ENCODE results near the gene OXNAD1. TPM values are rescaled to one million over a fixed set of nuclear protein-coding genes. Genes with fewer than 3 reads are reported as not detected.

Gene OXNAD1
- total and polyA plus RNA-seq, 4 experiments from 2014 or later = 61.7 to 84.7 (median 73.2) TPM

DNA sequence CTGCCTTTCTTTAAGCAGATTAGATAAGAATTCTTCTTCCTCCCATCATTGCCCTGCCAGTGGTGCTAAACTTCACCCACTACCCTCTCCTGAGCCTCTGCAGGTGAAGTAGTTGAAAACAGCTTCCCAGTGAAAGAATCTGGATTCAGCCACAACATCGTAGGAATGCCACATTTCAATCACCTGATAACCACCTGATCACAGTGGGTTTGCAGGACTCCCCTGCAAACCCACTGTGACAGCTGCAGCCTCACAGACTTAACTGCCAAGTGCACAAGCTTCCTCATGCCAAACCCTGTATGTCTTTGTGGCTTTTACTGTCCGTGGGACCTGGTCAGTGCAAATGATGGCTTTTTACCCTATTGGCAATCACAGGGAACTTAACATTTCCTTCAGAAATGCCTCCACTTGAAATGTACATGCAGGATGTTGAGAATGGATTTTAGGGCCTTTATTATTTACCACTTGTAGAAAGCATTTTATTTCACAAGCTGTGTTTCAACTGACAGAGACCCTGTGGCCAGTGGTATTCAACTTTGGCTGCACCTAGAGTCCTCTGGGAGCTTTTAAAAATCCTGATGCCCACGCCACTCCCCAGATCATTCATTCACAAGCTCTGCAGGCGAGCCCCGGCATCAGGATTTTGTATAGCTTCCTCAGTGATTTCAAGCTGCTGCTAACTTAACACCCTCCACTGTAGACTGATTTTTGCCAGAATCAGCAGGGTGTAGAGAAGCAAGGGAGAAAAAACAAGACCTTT is 49.1 kb downstream of the OXNAD1 start:
- Histone ChIP-seq H3K36me3 (ENCODE audit: insufficient read depth, low read length) (peaks cover 42% of the 10 kb centered on the region), H3K9me3 (ENCODE audit: control insufficient read depth in 1 of 2, low read length in 2 of 2) (no peaks in the 10 kb centered on the region), H3K27me3 (ENCODE audit: insufficient read depth, low read length) (no peaks in the 10 kb centered on the region), H3K4me3 (ENCODE audit: low read length in 2 of 2) (peak overlapping the region in 1 of 2 donors; percentile 15), H3K27ac (ENCODE audit: low read depth, low read length) (peak overlapping the region; percentile 11), H3K4me1 (ENCODE audit: insufficient read depth, low read length) (peaks cover 99% of the 10 kb centered on the region)
- Mint-ChIP-seq H3K4me3 (peak overlapping the region in 6 of 8 donors; percentile 58 to 79 (median 66)), H3K27me3 (no peaks in the 10 kb centered on the region), H3K36me3 (peaks cover 44 to 78% of the 10 kb centered on the region in 2 donors), H3K4me1 (peaks cover 75 to 95% (median 88%) of the 10 kb centered on the region in 4 donors), H3K9me3 (peaks cover 0 to 1% (median 0%) of the 10 kb centered on the region in 8 donors), H3K27ac (peak overlapping the region; percentile 66 to 95 (median 85))
- CTCF ChIA-PET (ENCODE audit: partially characterized antibody) = interaction anchor here (1.2 to 16.2 kb wide), 9 partner anchors 10 to 198 kb away, joined by 3 to 488 read pairs (median 6); partner anchors contain the start of genes DPH3 and OXNAD1
- intact Hi-C loops (cut with micrococcal nuclease) = no loop called here
- POLR2A ChIA-PET (ENCODE audit: partially characterized antibody) = interaction anchor here (0.7 to 14.2 kb wide), 8 partner anchors 9 to 198 kb away, joined by 3 to 361 read pairs (median 25); partner anchors contain the start of genes DPH3 and OXNAD1
- DNase-seq = no peak

DNA sequence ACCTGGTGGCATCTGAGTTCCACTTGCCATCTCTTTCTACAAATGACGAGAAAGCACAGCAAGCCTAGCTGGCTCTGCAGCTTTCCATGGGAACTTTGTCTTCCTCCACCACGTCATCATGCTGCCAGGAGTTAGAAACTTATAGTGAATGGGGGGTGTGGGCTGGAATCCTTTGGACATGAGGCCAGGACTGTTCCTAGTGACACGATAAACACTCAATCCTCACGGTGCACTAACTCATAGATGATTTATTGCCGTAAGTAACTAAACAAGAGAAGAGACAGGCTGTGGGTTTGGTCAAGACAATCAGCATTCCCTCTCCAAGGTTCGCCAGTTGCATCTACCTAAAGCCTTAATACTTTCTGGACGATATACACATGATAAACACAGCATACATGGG is 50.6 kb downstream of the OXNAD1 start:
- H3K27me3 ChIP-seq (ENCODE audit: insufficient read depth, low read length) = no peaks in the 10 kb centered on the region
- Mint-ChIP-seq H3K9me3 (peaks cover 0 to 1% (median 0%) of the 10 kb centered on the region in 8 donors), H3K4me1 (peaks cover 75 to 94% (median 85%) of the 10 kb centered on the region in 4 donors), H3K27me3 (no peaks in the 10 kb centered on the region), H3K36me3 (peaks cover 47 to 80% of the 10 kb centered on the region in 2 donors), H3K27ac (peak overlapping the region; percentile 69 to 95 (median 87)), H3K4me3 (peak overlapping the region in 7 of 8 donors; percentile 21 to 79 (median 60))
- POLR2A ChIA-PET (ENCODE audit: partially characterized antibody) = interaction anchor here (1.4 to 14.2 kb wide), 6 partner anchors 11 to 197 kb away, joined by 5 to 361 read pairs (median 46); partner anchors contain the start of genes DPH3 and OXNAD1
- no peak overlapping the region for H3K27ac ChIP-seq (ENCODE audit: low read depth, low read length)
- no peaks in the 10 kb centered on the region for H3K9me3 ChIP-seq (ENCODE audit: control insufficient read depth in 1 of 2, low read length in 2 of 2)
- no peak overlapping the region for H3K4me3 ChIP-seq (ENCODE audit: low read length in 2 of 2)
- intact Hi-C loops (cut with micrococcal nuclease) = no loop called here
- H3K4me1 ChIP-seq (ENCODE audit: insufficient read depth, low read length) = peaks cover 97% of the 10 kb centered on the region
- CTCF ChIA-PET (ENCODE audit: partially characterized antibody) = interaction anchor here (1.4 to 16.2 kb wide), 5 partner anchors 12 to 48 kb away, joined by 3 to 488 read pairs (median 132); partner anchors contain the start of genes DPH3 and OXNAD1
- no peak for DNase-seq
- H3K36me3 ChIP-seq (ENCODE audit: insufficient read depth, low read length) = peaks cover 54% of the 10 kb centered on the region

DNA sequence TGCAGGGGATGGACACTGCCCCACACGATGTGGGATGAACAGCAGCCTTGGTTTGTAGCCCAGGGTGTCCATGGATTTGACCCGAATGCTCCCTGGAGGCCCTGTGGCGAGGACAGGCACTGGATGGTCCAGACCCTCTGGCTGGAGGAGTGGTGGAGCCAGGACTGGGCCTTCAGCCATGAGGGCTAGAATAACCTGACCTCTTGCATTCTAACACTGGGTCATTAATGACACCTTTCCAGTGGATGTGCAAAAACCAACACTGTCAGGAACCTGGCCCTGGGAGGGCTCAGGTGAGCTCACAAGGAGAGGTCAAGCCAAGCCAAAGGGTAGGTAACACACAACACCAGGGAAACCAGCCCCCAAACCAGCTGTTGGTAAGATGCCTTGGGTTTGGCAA is 51.4 kb downstream of the OXNAD1 start:
- peak overlapping the region in 3 of 8 donors; percentile 21 to 79 (median 58) for H3K4me3 Mint-ChIP-seq
- ChIA-PET POLR2A (ENCODE audit: partially characterized antibody) (interaction anchor here (0.8 to 14.2 kb wide), 7 partner anchors 12 to 196 kb away, joined by 3 to 361 read pairs (median 21); partner anchors contain the start of genes DPH3 and OXNAD1), CTCF (ENCODE audit: partially characterized antibody) (interaction anchor here (1.6 to 16.2 kb wide), 5 partner anchors 12 to 48 kb away, joined by 4 to 488 read pairs (median 132); partner anchors contain the start of genes DPH3 and OXNAD1)
- H3K27me3 ChIP-seq (ENCODE audit: insufficient read depth, low read length) = no peaks in the 10 kb centered on the region
- DNase-seq = no peak
- H3K27ac ChIP-seq (ENCODE audit: low read depth, low read length) = no peak overlapping the region
- H3K27me3 Mint-ChIP-seq = no peaks in the 10 kb centered on the region
- intact Hi-C loops (cut with micrococcal nuclease) = no loop called here
- H3K36me3 Mint-ChIP-seq = peaks cover 55 to 86% of the 10 kb centered on the region in 2 donors
- peaks cover 62% of the 10 kb centered on the region for H3K36me3 ChIP-seq (ENCODE audit: insufficient read depth, low read length)
- H3K9me3 Mint-ChIP-seq = peaks cover 0 to 1% (median 0%) of the 10 kb centered on the region in 8 donors
- H3K4me1 ChIP-seq (ENCODE audit: insufficient read depth, low read length) = peaks cover 90% of the 10 kb centered on the region
- H3K9me3 ChIP-seq (ENCODE audit: control insufficient read depth in 1 of 2, low read length in 2 of 2) = no peaks in the 10 kb centered on the region
- H3K27ac Mint-ChIP-seq = peak overlapping the region; percentile 69 to 95 (median 85)
- H3K4me1 Mint-ChIP-seq = peaks cover 79 to 96% (median 86%) of the 10 kb centered on the region in 4 donors
- no peak overlapping the region for H3K4me3 ChIP-seq (ENCODE audit: low read length in 2 of 2)

DNA sequence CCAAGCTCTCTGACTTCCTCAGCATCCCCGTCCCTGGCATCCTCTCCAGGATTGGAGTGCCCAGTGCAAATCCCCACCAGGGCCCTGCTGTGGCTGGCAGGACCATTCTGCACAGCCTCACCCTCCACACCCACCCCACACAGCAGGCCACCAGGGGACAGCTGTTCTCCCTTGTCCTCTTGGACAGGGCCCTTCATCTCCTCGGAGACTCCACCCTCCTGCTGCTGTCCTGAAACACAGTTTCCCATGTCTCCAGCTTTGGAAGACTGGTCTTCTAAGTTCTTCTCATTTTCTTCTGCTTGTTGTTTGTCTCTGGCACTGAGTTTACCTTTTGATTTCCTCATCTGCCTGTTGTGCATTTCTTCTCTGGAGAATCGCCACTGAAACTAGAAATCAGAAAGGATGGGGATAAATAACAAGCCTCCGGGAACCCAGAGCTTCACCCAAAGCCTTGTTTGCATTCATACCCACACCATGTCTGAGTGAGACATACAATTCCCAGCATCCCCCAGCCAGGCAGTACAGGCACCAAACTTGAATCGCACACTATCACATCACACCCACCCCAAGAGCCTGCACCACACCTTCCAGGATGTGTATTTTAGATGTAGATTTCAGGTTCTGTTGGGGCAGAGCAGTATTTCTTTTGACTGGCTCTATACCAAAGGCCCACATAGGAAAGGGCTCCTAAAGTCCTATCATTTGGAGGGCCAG is 52.0 kb downstream of the OXNAD1 start:
- H3K4me3 Mint-ChIP-seq = peak overlapping the region in 7 of 8 donors; percentile 9 to 79 (median 58)
- ChIA-PET CTCF (ENCODE audit: partially characterized antibody) (interaction anchor here (1.6 to 16.2 kb wide), 5 partner anchors 13 to 49 kb away, joined by 4 to 488 read pairs (median 132); partner anchors contain the start of genes DPH3 and OXNAD1), POLR2A (ENCODE audit: partially characterized antibody) (interaction anchor here (0.8 to 14.2 kb wide), 8 partner anchors 12 to 195 kb away, joined by 3 to 361 read pairs (median 14); partner anchors contain the start of genes DPH3 and OXNAD1)
- H3K4me1 Mint-ChIP-seq = peaks cover 73 to 92% (median 82%) of the 10 kb centered on the region in 4 donors
- H3K27ac Mint-ChIP-seq = peak overlapping the region; percentile 69 to 95 (median 85)
- Histone ChIP-seq H3K4me3 (ENCODE audit: low read length in 2 of 2) (no peak overlapping the region), H3K4me1 (ENCODE audit: insufficient read depth, low read length) (peaks cover 84% of the 10 kb centered on the region), H3K27me3 (ENCODE audit: insufficient read depth, low read length) (no peaks in the 10 kb centered on the region), H3K36me3 (ENCODE audit: insufficient read depth, low read length) (peaks cover 68% of the 10 kb centered on the region), H3K27ac (ENCODE audit: low read depth, low read length) (peak overlapping the region; percentile 3), H3K9me3 (ENCODE audit: control insufficient read depth in 1 of 2, low read length in 2 of 2) (no peaks in the 10 kb centered on the region)
- no peaks in the 10 kb centered on the region for H3K27me3 Mint-ChIP-seq
- intact Hi-C loops (cut with micrococcal nuclease) = no loop called here
- peaks cover 0 to 1% (median 0%) of the 10 kb centered on the region in 8 donors for H3K9me3 Mint-ChIP-seq
- H3K36me3 Mint-ChIP-seq = peaks cover 50 to 86% of the 10 kb centered on the region in 2 donors
- DNase-seq = no peak

DNA sequence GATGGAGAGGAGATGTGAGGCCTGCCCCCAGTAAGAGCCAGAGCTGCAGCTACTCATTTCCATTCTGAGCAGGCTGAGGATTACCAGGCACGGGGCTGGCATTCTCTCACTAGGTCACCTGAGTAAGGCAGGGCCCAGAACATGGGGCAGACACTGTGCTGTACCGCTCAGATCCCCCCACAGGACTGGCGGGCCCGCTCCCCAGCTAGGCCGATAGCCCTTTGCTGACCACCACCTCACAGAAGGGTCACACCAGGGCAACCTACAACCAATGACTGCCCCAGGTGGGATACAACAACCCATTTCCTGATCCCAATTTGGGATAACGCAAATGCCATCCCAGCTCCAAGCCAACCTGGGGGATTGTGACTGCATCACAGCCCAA is 52.5 kb downstream of the OXNAD1 start:
- no peaks in the 10 kb centered on the region for H3K9me3 ChIP-seq (ENCODE audit: control insufficient read depth in 1 of 2, low read length in 2 of 2)
- no peaks in the 10 kb centered on the region for H3K27me3 Mint-ChIP-seq
- CTCF ChIA-PET (ENCODE audit: partially characterized antibody) = interaction anchor here (0.6 to 16.2 kb wide), 9 partner anchors 13 to 748 kb away, joined by 3 to 488 read pairs (median 19); partner anchors contain the start of genes DPH3 and OXNAD1
- H3K4me1 Mint-ChIP-seq = peaks cover 68 to 88% (median 77%) of the 10 kb centered on the region in 4 donors
- POLR2A ChIA-PET (ENCODE audit: partially characterized antibody) = interaction anchor here (1.0 to 14.2 kb wide), 6 partner anchors 13 to 52 kb away, joined by 3 to 361 read pairs (median 42); partner anchors contain the start of genes DPH3 and OXNAD1
- H3K27ac Mint-ChIP-seq = peak overlapping the region; percentile 81 to 95 (median 85)
- H3K27ac ChIP-seq (ENCODE audit: low read depth, low read length) = peak overlapping the region; percentile 3
- peak overlapping the region in 6 of 8 donors; percentile 9 to 79 (median 45) for H3K4me3 Mint-ChIP-seq
- H3K36me3 ChIP-seq (ENCODE audit: insufficient read depth, low read length) = peaks cover 73% of the 10 kb centered on the region
- H3K9me3 Mint-ChIP-seq = no peaks in the 10 kb centered on the region
- intact Hi-C loops (cut with micrococcal nuclease) = no loop called here
- H3K36me3 Mint-ChIP-seq = peaks cover 48 to 87% of the 10 kb centered on the region in 2 donors
- H3K27me3 ChIP-seq (ENCODE audit: insufficient read depth, low read length) = no peaks in the 10 kb centered on the region
- no peak overlapping the region for H3K4me3 ChIP-seq (ENCODE audit: low read length in 2 of 2)
- no peak for DNase-seq
- peaks cover 79% of the 10 kb centered on the region for H3K4me1 ChIP-seq (ENCODE audit: insufficient read depth, low read length)

DNA sequence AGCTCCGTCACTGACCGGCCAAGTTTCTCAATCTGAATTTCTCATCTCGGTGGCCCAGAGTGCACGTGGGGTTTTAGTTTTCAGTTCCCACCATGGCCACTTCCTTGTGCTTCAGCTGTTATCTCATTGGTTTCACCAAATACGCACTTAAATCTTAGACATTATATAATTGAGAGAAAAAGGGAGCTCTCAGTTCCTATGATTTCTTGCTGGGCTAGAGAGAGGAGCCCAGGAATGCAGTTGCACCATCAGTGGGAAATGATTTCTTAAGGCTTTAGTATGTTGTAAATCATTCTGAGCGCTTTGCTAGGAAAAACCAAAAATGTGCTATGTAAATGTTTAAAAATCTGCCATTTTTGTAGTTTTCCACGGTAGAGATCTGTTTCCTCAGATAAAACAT is 53.2 kb downstream of the OXNAD1 start:
- peaks cover 48 to 90% of the 10 kb centered on the region in 2 donors for H3K36me3 Mint-ChIP-seq
- H3K27ac ChIP-seq (ENCODE audit: low read depth, low read length) = peak overlapping the region; percentile 31
- CTCF ChIA-PET (ENCODE audit: partially characterized antibody) = interaction anchor here (0.6 to 16.2 kb wide), 8 partner anchors 14 to 749 kb away, joined by 3 to 488 read pairs (median 37); partner anchors contain the start of genes DPH3 and OXNAD1
- POLR2A ChIA-PET (ENCODE audit: partially characterized antibody) = interaction anchor here (1.3 to 14.2 kb wide), 5 partner anchors 14 to 53 kb away, joined by 6 to 361 read pairs (median 62); partner anchors contain the start of genes DPH3 and OXNAD1
- no peak for DNase-seq
- H3K9me3 Mint-ChIP-seq = no peaks in the 10 kb centered on the region
- H3K4me3 Mint-ChIP-seq = peak overlapping the region in 4 of 8 donors; percentile 23 to 54 (median 38)
- intact Hi-C loops (cut with micrococcal nuclease) = no loop called here
- no peaks in the 10 kb centered on the region for H3K27me3 Mint-ChIP-seq
- peaks cover 64 to 82% (median 72%) of the 10 kb centered on the region in 4 donors for H3K4me1 Mint-ChIP-seq
- H3K27ac Mint-ChIP-seq = peak overlapping the region; percentile 74 to 95 (median 90)
- H3K36me3 ChIP-seq (ENCODE audit: insufficient read depth, low read length) = peaks cover 78% of the 10 kb centered on the region
- H3K9me3 ChIP-seq (ENCODE audit: control insufficient read depth in 1 of 2, low read length in 2 of 2) = no peaks in the 10 kb centered on the region
- H3K4me1 ChIP-seq (ENCODE audit: insufficient read depth, low read length) = peaks cover 73% of the 10 kb centered on the region
- no peaks in the 10 kb centered on the region for H3K27me3 ChIP-seq (ENCODE audit: insufficient read depth, low read length)
- no peak overlapping the region for H3K4me3 ChIP-seq (ENCODE audit: low read length in 2 of 2)
